Heart right ventricle (tissue), 16 donors: Measurements from ENCODE around the gene ASPHD1. TPM values are rescaled to one million over a fixed set of nuclear protein-coding genes. Genes with fewer than 3 reads are reported as not detected.

Experiments used
- ATAC-seq, 8 donors: fragments of 200-7000 bp; cut with Tn5 transposase; one replicate each; pipeline ENCODE4 v1.9.1; 2020; ENCODE audit warnings: mild to moderate bottlenecking in 8 of 8, moderate library complexity in 8 of 8, moderate number of reproducible peaks in 1 of 8
- DNase-seq, 2 donors: peaks; one replicate each; pipeline ENCODE4 v3.0.0-alpha.2; 2020
- H3K27ac ChIP-seq, 10 donors: fragments of 200-600 bp; sonication (generic) in 2 of 10; one replicate each; pipeline versions ENCODE4 v1.5.0 to v1.8.0; 2020 to 2022; ENCODE audit warnings: mild to moderate bottlenecking in 3 of 10
- H3K27me3 ChIP-seq, 7 donors: fragments of 200-600 bp; one replicate each; pipeline ENCODE4 v1.8.0; 2021 to 2022; ENCODE audit warnings: mild to moderate bottlenecking in 2 of 7
- H3K36me3 ChIP-seq, 9 donors: fragments of 200-600 bp; sonication (generic) in 1 of 9; one replicate each; pipeline versions ENCODE4 v1.5.0 to v1.8.0; 2020 to 2022; ENCODE audit warnings: mild to moderate bottlenecking in 2 of 9
- H3K4me1 ChIP-seq, 9 donors: fragments of 200-600 bp; sonication (generic) in 1 of 9; one replicate each; pipeline versions ENCODE4 v1.5.0 to v1.8.0; 2020 to 2022; ENCODE audit warnings: mild to moderate bottlenecking in 4 of 9
- H3K4me3 ChIP-seq, 10 donors: fragments of 200-600 bp; sonication (generic) in 2 of 10; one replicate each; pipeline versions ENCODE4 v1.5.0 to v1.8.0; 2020 to 2022; ENCODE audit warnings: mild to moderate bottlenecking in 7 of 10, moderate library complexity in 2 of 10
- H3K9me3 ChIP-seq, 11 donors: fragments of 200-600 bp in 10 of 11; sonication (generic) in 2 of 11; one replicate each; pipeline versions ENCODE4 v1.5.0 to v1.8.0; 2013 to 2022; ENCODE audit warnings: mild to moderate bottlenecking in 2 of 11, control low read depth in 1 of 11, moderate library complexity in 1 of 11
- WGBS, 2 donors: extraction: QIAGEN DNeasy Blood & Tissue Kit; methylation state at CpG; one replicate each; pipeline ENCODE4 v1.1.7; 2013; ENCODE audit warnings: inconsistent platforms in 1 of 2; 5-methylcytosine and 5-hydroxymethylcytosine counted together
- intact Hi-C, 10 donors: fragments of 100-400 bp; cut with DNase I; formaldehyde crosslinking; loops; one replicate each; pipeline versions ENCODE4 v1.11.1 to v1.14.2; 2022
- polyA plus RNA-seq, 2 donors: library from polyadenylated mRNA; stranded (reverse); fragments of 200-250 nt; gene quantifications; one replicate each; pipeline ENCODE4 v1.2.3, GENCODE V29; 2013
- total RNA-seq, 10 donors: library from RNA; stranded (reverse); fragmentation: NEBNext Ultra II Directional in 3 of 10; extraction: Animal tissue kit (Norgen Biotek cat#: 25700) in 3 of 10; gene quantifications; one replicate each; pipeline versions ENCODE4 v1.2.1 to v1.2.4, GENCODE V29; 2021 to 2023
- TF ChIP-seq, protein P1 (sequence below), 9 donors: fragments of 200-600 bp; sonication (generic) in 2 of 9; IDR thresholded peaks; one replicate each; pipeline versions ENCODE4 v1.5.0 to v1.8.0; 2021 to 2022; ENCODE audit warnings: antibody characterized with exemption in 9 of 9, mild to moderate bottlenecking in 5 of 9, moderate library complexity in 1 of 9
- donor health status: Arrhythmogenic right ventricular cardiomyopathy.
- donor health status: ischemic (EF 13 %, LVEDD 7.1; RV severe dilation, severe dysfunction).
- donor health status: healthy with polysubstance abuse.
- donor health status: DM: no; HTN: yes; CAD: no.
- donor health status: DM: no; HTN: no; CAD: no.
- donor health status: ischemic (EF 25% LVEDD 6.9; RV normal size, moderate dysfunction).
- donor health status: ischemic (EF 25% LVEDD 5.7; RV mildly dilated, moderate dysfunction).
- donor health status: healthy.
- donor health status: DM: yes; HTN: yes; CAD: no.
- donor health status: Ischemic cardiomyopathy.
- donor health status: ischemic (EF 35%, LVEDD 5.7; RV mildly dilated, moderate dysfunction).
- donor health status: nonischemic (EF 11% LVEDD 7.7; RV severe dilation, severe dysfunction).
- donor health status: DM: yes; HTN: yes; CAD: no.
- donor health status: PGD.
- donor health status: ischemic (EF 29% LVEDD 5.4; RV normal size, mild dysfunction).
- donor health status: nonischemic (EF 23%, LVEDD 6.1; RV moderate dilation, normal function).

The ASPHD1 gene
- total and polyA plus RNA-seq, 12 donors, result 0.20 to 1.1 (median 0.65) TPM; not detected in 5

DNA sequence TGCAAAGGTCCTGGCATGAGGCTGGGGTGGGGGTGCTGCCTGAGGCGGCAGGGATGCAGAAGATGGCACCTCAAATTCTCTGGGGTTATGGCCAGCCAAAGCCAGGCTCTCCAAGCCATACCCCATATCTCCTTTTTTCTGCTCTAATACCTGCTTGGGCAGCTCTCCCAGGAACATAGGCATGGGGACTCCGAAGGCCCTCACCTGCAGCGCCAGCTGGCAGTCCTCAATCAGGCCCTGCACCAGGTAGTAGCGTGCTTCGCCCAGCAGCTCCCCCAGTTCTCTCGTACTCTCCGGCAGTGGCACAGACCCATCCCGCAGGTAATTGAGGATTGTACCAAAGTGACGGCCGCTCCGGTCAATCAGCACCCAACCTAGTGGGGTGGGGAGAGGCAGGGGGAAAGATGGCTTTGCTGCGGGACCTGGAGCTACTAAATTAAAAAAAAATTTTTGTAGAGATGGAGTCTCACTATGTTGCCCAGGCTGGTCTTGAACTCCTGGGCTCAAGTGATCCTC, 22.8 kb downstream of the ASPHD1 start:
- WGBS, 2 donors, result 97% methylated on average over 12 of the region's 12 CpGs
- Histone ChIP-seq H3K4me1 (peaks cover 2 to 31% (median 23%) of the 10 kb centered on the region in 9 donors), H3K4me3 (no peak overlapping the region), H3K36me3 (peaks cover 0 to 56% (median 25%) of the 10 kb centered on the region in 9 donors), H3K27me3 (no peaks in the 10 kb centered on the region), H3K27ac (no peak overlapping the region), H3K9me3 (no peaks in the 10 kb centered on the region)
- TF ChIP-seq, protein P1, sequence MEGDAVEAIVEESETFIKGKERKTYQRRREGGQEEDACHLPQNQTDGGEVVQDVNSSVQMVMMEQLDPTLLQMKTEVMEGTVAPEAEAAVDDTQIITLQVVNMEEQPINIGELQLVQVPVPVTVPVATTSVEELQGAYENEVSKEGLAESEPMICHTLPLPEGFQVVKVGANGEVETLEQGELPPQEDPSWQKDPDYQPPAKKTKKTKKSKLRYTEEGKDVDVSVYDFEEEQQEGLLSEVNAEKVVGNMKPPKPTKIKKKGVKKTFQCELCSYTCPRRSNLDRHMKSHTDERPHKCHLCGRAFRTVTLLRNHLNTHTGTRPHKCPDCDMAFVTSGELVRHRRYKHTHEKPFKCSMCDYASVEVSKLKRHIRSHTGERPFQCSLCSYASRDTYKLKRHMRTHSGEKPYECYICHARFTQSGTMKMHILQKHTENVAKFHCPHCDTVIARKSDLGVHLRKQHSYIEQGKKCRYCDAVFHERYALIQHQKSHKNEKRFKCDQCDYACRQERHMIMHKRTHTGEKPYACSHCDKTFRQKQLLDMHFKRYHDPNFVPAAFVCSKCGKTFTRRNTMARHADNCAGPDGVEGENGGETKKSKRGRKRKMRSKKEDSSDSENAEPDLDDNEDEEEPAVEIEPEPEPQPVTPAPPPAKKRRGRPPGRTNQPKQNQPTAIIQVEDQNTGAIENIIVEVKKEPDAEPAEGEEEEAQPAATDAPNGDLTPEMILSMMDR (IDR thresholded peaks at IDR 0.05), result no peak
- DNase-seq, result no peak
- ATAC-seq, result no peak
- intact Hi-C loops, result loop anchor here in 5 of 10 donors (10.0 kb wide), 3 partner anchors 52 to 82 kb away; partner anchors contain the start of genes HIRIP3 (in 1 of the 5), INO80E (in 1 of the 5) and TAOK2 (in 1 of the 5)

DNA sequence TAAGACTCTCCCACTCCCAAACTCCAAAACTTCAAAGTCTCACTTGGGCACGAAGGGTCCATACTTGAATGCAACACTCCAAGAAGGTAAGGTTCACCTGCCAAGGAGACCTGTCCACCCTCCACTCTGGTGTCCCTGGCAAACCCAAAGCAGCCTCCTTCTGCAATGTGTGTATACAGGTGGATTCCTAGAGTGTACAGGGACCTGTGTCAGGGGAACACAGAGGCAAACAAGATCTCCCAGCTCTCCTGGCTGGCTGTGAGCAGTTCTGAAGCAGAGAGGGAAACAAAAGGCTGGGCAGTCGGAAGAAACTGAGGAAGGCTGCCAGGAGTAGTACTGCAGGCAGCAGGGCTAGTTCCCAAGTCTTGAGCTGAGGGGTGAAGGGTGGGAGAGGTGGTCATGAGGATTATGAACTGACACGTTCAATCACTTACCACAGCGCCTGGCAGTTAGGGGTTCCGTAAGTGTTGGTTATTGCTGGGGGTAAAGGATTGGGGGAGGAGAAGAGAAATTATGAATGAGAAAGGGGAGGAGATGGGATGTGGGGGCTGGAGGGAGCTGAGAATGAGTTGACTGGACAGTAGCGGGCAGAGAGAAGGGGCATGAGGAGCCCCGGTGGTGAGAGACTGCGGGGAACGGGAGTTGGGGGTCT, 24.9 kb downstream of the ASPHD1 start:
- intact Hi-C loops, result loop anchor here in 7 of 10 donors (5.0 to 10.0 kb wide), 6 partner anchors 37 to 82 kb away; partner anchors contain the start of genes TAOK2 (in 2 of the 7), TMEM219 (in 2 of the 7), HIRIP3 (in 1 of the 7) and INO80E (in 1 of the 7)
- no peaks in the 10 kb centered on the region for H3K27me3 ChIP-seq
- peak overlapping the region; percentile 83 to 100 (median 94) for H3K4me3 ChIP-seq
- peak overlapping the region in 8 of 10 donors; percentile 82 to 92 (median 89) for H3K27ac ChIP-seq
- ATAC-seq (peak in 1 of 8 donors; percentile 15), DNase-seq (no peak)
- H3K9me3 ChIP-seq, result no peaks in the 10 kb centered on the region
- H3K4me1 ChIP-seq, result peaks cover 2 to 31% (median 23%) of the 10 kb centered on the region in 9 donors
- H3K36me3 ChIP-seq, result peaks cover 0 to 35% (median 19%) of the 10 kb centered on the region in 9 donors
- TF ChIP-seq, protein P1 (IDR thresholded peaks at IDR 0.05), result no peak
- 10 to 12% methylated on average over 9 of the region's 9 CpGs for WGBS, 2 donors

DNA sequence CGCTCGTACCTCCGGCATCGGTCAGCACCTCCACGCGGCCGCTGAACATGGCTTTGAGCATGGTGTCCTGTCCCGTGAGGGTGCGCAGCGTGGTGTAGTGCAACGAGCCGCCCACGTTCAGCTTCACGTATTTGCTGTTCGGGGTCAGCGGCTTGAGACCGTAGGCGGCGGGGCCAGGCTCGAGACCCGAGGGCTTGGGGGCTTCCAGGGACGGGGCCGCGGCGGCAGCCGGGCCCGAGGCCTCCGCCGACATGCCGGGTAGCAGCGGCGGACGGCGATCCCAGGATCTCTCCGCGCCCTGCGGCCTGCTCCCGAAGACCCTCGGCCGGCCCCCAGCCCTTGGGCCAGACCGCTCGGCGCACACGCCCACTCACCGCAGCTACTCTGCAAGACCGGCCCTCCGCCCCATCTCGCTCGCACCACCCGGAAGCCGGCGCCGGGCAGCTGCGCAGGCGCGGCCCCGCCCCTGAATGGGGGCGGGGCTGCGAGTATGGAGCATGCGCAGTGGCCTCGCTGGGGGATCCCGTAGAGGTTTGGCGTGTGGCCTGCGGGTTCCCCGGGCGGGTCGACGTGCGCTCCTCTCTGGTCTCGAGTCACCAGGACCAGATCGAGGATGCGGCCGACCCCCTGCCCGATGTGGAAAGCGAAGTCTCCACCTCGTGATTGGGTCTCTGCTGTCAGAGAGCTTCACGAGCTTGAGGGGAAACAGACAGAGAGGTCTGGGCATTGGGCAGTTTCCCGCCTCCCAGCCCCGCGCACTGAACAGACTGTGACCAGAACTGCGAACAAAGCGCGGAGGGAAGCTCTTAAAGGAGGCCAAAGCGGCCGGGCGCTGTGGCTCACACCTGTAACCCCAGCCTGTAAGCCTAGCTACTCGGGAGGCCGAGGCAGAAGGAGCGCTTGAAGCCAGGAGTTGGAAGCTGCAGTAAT, 25.8 kb downstream of the ASPHD1 start, which contains the start of gene KCTD13:
TSS of gene KCTD13 (minus strand) at position 446 of the 930 bp plus-strand sequence. CDS start at position 253, 193 bp downstream.
- no peaks in the 10 kb centered on the region for H3K9me3 ChIP-seq
- 0 to 1% methylated on average over 84 to 89 of the region's 89 CpGs for WGBS, 2 donors
- TF ChIP-seq, protein P1 (IDR thresholded peaks at IDR 0.05), result no peak
- ATAC-seq (peak; percentile 97 to 99 (median 99)), DNase-seq (peak; percentile 85 to 88)
- peak within 1 kb of the TSS; percentile 83 to 100 (median 94) for H3K4me3 ChIP-seq
- no peaks in the 10 kb centered on the region for H3K27me3 ChIP-seq
- peak within 1 kb of the TSS; percentile 18 to 92 (median 88) for H3K27ac ChIP-seq
- H3K4me1 ChIP-seq, result peaks cover 2 to 31% (median 23%) of the 10 kb centered on the region in 9 donors
- intact Hi-C loops, result loop anchor here in 7 of 10 donors (5.0 to 10.0 kb wide), 6 partner anchors 36 to 81 kb away; partner anchors contain the start of genes TAOK2 (in 2 of the 7), TMEM219 (in 2 of the 7), HIRIP3 (in 1 of the 7) and INO80E (in 1 of the 7)
- H3K36me3 ChIP-seq, result peaks cover 0 to 26% (median 13%) of the 10 kb centered on the region in 9 donors
